Smooth muscle cell of the brain vasculature (primary cell): ENCODE measurements around the gene MFSD2B.
"Not testable (repeated sequence)": the region's sequence is repeated elsewhere in the genome, so short reads cannot be mapped to it uniquely, and the experiment has no call there.

Experiments
- DNase-seq: peaks from one replicate; pipeline ENCODE4 v3.0.0-alpha.2; 2012; ENCODE audit warnings: low read depth, low spot score

MFSD2B gene

GRCh38 chr2:24009680-24010476 is at the start of gene MFSD2B:
Gene MFSD2B (plus strand): TSS chr2:24010085. CDS start chr2:24010097, 12 bp downstream.
- DNase-seq = no peak

- no peak for DNase-seq
These were observed 42.0 kb upstream of the MFSD2B start for GRCh38 chr2:23967846-23968245.

- DNase-seq = no peak
These were observed 33.0 kb upstream of the MFSD2B start for GRCh38 chr2:23976883-23977282.

- DNase-seq = no peak
These were observed 21.5 kb upstream of the MFSD2B start for GRCh38 chr2:23988371-23988770.

- DNase-seq = no peak
These were observed 17.0 kb upstream of the MFSD2B start for GRCh38 chr2:23992931-23993330.

- DNase-seq = no peak
These were observed 16.1 kb upstream of the MFSD2B start for GRCh38 chr2:23993736-23994269.

GRCh38 chr2:23994567-23994966 is 15.3 kb upstream of the MFSD2B start:
- no peak for DNase-seq

- DNase-seq = no peak
These were observed 2.2 kb upstream of the MFSD2B start for GRCh38 chr2:24007693-24008092.

- no peak for DNase-seq
These were observed 1.1 kb upstream of the MFSD2B start for GRCh38 chr2:24008672-24009366.

- DNase-seq = no peak
These were observed 562 bp upstream of the MFSD2B start for GRCh38 chr2:24009367-24009679.

GRCh38 chr2:24010477-24011249 is 778 bp downstream of the MFSD2B start:
- no peak for DNase-seq

GRCh38 chr2:24011250-24012104 is 1.6 kb downstream of the MFSD2B start:
- DNase-seq = no peak

- DNase-seq = no peak
These were observed 2.8 kb downstream of the MFSD2B start for GRCh38 chr2:24012521-24013188.

GRCh38 chr2:24014902-24015301 is 5.0 kb downstream of the MFSD2B start:
- not testable (repeated sequence) for DNase-seq

- peak; percentile 50 for DNase-seq
These were observed 5.9 kb downstream of the MFSD2B start for GRCh38 chr2:24015562-24016375.

- DNase-seq = no peak
These were observed 6.5 kb downstream of the MFSD2B start for GRCh38 chr2:24016376-24016761.

- DNase-seq = no peak
These were observed 7.2 kb downstream of the MFSD2B start for GRCh38 chr2:24016853-24017703.

- DNase-seq = no peak
These were observed 7.8 kb downstream of the MFSD2B start for GRCh38 chr2:24017711-24018110.

GRCh38 chr2:24018241-24018640 is 8.4 kb downstream of the MFSD2B start:
- no peak for DNase-seq
